NCI-H460 (cell line): Measurements from ENCODE around the gene KRTAP5-4. TPM values are rescaled to one million over a fixed set of nuclear protein-coding genes. Genes with fewer than 3 reads are reported as not detected.
"Not testable (repeated sequence)": the region's sequence is repeated elsewhere in the genome, so short reads cannot be mapped to it uniquely, and the experiment has no call there.

Experiments
- DNase-seq: peaks from one replicate; pipeline ENCODE4 v3.0.0-alpha.2; 2016; ENCODE audit warnings: low read depth; ENCODE audit errors: extremely low read depth
- total RNA-seq: library from RNA; depleted of rRNA; stranded (reverse); fragments of >200 nt; shearing (Covaris generic); gene quantifications from 2 replicates; pipeline ENCODE4 v1.2.3, GENCODE V29; 2014

KRTAP5-4 gene
- total RNA-seq, 1 experiment from 2014 or later = not detected

DNA sequence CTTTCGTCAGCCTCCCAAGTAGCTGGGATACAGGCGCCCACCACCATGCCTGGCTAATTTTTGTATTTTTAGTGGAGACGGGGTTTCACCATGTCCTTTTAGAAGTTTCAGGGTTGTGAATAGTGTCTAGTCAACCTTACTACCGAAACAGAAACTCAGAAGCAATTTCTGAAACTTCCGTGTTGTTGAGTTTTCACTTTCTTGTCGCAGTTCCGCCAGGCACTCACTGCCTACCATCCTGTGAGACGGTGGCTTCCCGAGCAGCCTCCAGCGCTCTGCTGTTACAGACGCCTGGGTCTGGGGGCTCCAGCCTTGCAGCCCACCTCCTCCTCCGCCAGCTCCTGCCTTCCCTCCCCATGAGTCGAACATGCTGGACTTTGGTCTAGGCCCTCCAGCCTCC, 16.0 kb downstream of the KRTAP5-4 start:
- not testable (repeated sequence) for DNase-seq

DNA sequence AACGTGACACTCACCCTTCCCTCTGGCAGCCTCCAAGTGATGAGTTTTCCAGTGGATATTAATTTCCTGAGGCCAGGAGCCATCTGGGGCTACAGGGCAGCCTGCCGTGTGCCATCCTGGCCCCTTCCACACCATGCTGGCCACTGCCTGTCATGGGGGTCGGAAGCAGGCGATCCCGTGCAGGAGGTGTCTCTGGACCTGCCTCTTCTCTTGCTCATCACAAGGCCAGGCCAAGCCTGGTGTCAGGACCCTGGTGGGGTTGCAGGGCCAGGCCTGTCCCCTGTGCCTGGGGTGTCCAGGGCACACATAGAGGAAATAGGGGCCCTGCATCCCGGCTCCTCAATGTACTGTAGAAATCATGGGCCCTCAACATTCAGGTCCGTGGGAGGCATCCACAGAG, 17.2 kb downstream of the KRTAP5-4 start:
- no peak for DNase-seq

DNA sequence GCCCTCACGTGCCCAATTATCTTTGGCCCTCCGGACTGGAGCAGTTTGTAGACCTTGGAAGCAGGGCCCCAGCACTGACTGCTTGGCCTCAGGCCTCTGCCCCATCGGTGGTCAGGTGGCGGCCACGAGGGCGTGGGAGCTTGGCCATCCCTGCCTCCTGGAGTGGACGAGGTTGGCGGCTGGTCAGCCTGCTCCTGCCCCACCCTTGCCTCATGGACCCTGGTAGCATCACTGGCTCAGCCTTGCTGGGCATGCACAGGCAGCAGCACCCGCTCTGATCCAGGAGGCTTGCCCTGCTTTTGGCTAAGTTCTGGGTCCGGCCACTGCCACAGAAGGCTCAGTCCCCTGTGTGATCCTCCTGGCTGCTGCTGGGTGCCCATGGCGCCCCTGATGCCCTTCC, 17.8 kb downstream of the KRTAP5-4 start:
- no peak for DNase-seq

DNA sequence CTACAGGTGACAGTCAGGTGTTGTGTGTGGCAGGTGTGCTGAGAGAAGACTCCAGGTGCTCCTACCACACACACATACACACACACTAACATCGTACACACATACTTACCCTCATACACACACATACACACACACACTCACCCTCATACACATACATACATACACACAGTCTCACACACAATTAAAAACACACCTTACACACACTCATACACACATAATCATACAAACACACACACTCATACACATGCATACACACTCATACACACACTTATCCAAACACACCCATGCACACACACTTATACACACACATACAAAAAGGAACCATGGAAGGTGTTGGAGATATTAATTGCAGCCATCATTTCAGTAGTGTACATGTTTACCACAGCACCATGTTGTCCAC, 18.3 kb downstream of the KRTAP5-4 start:
- no peak for DNase-seq

DNA sequence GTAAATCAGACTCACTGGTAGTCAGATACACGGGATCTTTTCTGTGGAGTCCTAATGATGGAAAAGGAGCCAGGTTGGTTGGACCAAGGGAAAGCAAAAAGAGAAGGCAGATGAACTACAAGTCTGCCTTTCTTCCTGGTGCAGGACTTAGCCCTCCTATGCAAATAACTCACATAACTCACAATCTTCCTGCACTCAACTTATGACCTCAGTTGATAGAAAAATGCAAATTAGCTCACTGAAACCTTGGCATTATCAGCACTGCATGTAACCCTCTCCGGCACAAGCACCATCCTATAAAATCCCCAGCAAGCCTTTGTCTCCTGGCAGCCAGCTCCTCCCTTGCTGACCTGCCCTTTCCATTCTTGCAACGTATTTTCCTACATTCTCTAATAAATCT, 20.3 kb downstream of the KRTAP5-4 start:
- not testable (repeated sequence) for DNase-seq

DNA sequence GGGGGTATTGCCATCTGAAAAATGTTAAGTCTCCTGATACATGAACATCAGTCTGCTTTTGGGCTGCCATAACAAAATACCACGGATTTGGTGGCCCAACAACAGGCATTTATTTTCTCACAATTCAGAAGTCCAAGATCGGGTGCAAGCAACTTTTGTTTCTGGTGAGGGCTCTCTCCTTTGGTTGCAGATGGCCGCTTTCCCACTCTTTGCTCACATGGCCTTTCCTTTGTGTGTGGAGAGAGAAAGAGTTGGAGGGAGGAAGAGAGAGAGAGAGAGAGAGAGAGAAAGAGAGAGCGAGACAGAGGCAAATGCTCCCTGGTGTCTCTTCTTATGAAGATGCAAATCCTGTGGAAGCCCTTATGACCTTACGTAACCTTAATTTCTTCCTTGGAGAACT, 21.3 kb downstream of the KRTAP5-4 start:
- no peak for DNase-seq

DNA sequence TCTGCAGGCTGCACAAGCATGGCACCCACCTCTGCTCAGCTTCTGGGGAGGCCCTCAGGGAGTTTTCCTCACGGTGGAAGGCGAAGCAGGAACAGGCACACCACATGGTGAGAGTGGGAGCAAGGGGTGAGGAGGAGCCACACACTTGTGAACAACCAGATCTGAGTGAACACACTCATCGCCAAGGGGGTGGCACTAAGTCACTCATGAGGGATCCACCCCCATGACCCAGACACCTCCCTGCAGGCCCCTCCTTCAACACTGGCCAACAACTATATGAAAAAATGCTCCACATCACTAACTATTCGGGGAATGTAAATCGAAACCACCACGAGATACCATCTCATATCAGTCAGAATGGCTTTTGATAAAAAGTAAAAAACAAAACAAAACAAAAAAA, 23.1 kb downstream of the KRTAP5-4 start:
- DNase-seq = no peak

DNA sequence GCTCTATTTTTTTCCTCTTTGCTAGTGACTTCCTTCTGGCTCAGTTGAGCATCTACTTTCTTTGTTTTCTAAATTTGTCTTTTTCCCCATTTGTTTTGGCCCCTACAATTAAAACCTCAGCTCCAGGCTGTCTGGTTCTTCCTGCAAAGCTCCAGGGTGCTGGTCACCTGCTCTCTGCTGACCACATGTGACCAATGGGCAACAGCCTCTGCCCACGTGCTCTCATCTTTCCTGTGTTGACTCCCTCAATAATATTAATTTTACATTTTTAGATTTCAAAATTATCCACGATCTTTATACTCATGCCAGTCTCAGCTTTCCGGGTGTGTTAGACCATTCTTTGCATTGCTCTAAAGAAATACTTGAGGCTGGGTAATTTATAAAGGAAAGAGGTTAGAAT, 23.5 kb downstream of the KRTAP5-4 start:
- DNase-seq = not testable (repeated sequence)

DNA sequence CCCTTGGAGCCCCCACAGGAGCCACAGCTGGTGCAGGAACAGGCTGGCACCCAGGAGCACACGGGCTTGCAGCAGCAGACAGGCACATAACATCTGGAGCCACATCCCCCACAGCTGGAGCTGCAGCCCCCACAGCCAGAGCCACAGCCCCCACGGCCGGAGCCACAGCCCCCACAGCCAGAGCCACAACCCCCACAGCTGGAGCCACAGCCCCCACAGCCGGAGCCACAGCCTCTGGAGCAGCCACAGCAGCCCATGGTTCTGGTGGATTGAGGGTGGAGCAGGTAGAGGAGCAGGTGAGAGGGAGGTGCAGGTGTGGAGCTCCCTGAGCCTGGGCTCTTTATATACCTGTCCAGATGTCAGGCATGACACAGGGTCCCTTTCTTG, 24.0 kb downstream of the KRTAP5-4 start, which contains the start of gene KRTAP5-2:
Gene KRTAP5-2 (minus strand): TSS at position 301 of the 387 bp plus-strand sequence. CDS start 44 bp downstream, at position 257.
- no peak for DNase-seq

DNA sequence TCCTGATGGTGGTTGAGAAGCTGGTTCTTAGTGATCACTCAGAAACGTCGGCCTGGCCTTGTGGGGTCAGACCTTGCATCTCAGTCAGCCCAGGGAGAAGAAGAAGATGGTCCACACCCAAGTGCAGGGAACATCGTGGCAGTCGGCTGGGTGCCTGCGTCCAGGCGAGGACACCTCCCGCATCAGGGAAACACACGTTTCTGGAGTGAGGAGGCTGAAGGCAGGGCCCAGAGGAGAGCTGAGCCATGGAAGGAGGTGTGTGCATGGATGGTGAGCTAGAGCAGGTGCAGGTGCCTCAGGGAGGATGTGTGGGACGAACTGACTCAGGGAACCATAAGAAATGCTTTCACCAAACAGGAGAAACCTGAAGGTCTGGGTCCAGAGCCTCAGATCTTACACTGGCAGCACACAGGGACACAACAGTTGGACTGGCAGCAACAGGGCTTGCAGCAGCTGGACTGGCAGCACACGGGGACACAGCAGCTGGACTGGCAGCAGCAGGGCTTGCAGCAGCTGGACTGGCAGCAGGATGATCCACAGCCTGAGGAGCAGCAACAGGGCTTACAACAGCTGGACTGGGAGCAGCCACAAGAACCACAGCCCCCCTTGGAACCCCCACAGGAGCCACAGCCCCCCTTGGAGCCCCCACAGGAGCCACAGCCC, 24.5 kb downstream of the KRTAP5-4 start:
- DNase-seq = no peak

DNA sequence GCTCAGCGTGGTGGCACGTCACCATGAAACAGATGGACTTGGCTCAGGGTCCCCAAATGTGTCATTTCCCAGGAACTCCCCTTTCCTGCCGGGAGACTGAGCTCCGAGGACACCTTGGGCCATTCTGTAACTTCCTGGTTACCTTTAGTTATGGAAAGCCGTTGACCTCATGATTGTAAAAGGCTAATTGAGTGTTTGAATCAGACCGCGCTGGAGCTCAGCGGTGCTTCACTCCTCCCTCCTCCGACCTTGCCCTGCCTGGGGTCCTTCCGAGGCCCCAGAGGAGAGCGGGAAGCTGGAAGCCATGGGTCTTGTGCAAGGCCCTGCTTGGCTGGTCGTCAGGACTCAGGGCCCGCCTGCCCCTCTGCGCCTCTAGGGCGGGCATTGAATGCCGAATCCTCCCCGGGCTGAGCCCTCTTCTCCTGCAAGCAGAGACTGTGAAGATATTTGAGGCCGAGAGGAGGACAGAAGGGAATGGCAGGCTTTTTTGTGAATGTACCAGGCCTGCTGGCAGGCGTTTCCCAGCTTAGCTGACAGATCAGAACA, 25.3 kb downstream of the KRTAP5-4 start:
- not testable (repeated sequence) for DNase-seq

DNA sequence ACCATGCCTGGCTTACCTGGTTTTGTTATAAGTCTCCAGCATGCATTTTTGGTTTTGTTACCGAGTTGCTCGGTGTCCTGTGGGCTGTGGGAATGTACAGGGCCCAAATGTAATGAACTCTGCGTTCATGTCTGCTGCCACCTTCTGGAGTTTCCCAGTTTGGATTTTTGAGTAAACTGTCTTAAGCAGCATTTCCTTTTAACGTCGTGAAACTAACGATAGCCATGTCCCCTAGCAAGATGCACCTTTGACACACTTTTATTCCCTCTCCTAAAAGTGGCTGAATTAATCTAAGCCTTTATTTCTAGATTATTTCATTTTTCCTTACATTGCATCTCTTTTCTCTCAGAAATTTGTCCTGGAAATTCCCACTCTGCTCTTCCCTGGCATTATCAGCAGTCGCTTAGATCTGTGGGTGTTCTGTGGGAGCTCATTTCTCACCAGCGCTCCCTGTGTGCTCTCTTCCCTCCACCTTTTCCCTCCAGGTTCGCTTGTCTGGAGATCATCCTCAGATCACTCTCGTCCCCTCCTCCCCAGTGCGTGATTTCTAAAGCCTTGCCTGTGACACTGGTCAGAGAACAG, 25.9 kb downstream of the KRTAP5-4 start:
- DNase-seq = not testable (repeated sequence)

DNA sequence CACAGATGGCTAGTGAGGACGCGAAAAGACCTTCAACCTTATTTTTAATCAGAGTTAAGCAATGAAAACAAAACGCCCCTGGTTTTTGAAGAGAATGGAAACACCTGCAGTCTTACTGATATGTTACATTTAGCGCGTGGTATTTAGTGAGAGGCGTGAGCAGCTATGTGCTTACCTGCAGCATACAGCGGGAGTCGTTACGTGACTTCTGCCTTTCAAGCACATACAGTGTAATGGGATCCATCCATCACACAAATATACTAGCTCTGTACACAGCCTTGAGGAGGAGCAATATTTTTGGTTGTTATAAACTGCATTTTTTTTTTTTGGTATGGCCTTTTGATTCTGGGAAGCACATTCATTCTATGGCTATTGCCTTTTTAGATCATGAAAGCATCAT, 29.3 kb downstream of the KRTAP5-4 start:
- no peak for DNase-seq

DNA sequence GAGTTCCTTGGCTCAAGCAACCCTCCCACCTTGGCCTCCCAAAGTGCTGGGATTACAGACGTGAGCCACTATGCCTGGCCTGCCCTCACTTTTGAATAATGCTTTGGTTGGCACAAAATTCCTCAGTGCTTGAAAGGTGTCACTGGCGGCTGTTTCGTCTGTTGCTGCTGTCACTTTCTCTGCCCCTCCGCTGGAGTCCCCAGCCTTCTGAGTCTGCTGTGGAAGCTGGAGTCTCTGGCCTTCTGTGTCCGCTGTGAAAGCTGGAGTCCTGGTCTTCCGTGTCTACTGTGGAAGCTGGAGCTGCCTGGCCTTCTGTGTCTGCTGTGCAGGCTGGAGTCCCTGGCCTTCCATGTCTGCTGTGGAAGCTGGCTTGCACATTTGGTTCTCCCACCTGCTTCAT, 31.9 kb downstream of the KRTAP5-4 start:
- DNase-seq = no peak

DNA sequence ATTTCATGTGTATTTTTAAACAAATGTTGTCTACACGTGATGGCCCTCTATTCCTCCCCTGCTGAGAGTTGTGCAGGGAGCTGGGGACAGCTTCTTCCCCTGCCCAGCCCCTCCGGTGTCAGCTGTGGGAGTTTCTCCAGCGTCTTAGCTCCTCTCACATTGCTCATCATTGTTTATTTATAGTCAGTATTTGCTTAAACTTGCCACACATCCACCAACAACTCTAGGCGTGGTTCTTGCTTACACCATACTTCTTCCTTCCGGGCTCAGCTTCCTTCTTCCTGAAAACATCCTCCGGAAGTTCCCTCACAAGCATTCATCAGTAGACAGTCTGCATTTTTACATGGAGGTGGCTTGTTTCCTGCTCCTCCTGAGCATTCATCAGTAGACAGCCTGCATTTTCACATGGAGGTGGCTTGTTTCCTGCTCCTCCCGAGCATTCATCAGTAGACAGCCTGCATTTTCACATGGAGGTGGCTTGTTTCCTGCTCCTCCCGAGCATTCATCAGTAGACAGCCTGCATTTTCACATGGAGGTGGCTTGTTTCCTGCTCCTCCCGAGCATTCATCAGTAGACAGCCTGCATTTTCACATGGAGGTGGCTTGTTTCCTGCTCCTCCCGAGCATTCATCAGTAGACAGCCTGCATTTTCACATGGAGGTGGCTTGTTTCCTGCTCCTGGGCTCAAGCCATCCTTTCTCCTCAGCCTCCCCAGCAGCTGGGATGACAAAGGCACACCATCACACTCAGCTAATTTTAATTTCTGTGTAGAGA, 32.6 kb downstream of the KRTAP5-4 start:
- DNase-seq = peak; percentile 77

DNA sequence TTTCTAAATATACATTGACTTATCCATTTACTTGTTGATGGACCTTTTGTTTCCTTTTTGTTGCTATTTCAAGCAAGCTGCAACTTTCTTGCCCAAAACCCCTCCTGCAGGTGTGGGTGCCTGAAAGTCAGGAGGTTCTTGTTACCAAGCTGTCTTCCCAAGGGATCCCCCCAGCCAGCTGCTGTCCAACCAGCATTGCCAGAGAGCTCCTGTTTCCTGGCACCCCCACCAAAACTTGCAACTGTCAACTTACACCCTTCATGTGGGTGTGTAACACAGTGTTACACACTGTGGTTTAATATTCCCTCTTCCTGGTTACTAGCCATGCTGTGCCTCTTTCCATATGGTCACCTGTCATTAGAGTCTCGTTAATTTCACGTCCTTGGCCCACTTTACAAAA, 35.2 kb downstream of the KRTAP5-4 start:
- DNase-seq = no peak

DNA sequence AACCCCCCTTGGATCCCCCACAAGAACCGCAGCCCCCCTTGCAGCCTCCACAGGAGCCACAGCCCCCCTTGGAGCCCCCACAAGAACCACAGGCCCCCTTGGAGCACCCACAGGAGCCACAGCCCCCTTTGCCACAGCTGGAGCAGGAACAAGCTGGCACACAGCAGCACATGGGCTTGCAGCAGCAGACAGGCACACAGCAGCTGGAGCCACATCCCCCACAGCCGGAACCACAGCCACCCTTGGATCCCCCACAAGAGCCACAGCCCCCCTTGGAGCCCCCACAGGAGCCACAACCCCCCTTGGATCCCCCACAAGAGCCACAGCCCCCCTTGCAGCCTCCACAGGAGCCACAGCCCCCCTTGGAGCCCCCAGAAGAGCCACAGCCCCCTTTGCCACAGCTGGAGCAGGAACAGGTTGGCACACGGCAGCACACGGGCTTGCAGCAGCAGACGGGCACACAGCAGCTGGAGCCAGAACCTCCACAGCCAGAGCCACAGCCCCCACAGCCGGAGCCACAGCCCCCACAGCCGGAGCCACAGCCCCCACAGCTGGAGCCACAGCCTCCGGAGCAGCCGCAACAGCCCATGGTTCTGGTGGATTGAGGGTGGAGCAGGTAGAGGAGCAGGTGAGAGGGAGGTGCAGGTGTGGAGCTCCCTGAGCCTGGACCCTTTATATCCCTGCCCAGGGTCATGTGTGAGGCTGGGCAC, 37.1 kb downstream of the KRTAP5-4 start, which contains the start of gene KRTAP5-1:
Gene KRTAP5-1 (minus strand): TSS at position 623 of the 710 bp plus-strand sequence. CDS start 34 bp downstream, at position 589.
- not testable (repeated sequence) for DNase-seq

DNA sequence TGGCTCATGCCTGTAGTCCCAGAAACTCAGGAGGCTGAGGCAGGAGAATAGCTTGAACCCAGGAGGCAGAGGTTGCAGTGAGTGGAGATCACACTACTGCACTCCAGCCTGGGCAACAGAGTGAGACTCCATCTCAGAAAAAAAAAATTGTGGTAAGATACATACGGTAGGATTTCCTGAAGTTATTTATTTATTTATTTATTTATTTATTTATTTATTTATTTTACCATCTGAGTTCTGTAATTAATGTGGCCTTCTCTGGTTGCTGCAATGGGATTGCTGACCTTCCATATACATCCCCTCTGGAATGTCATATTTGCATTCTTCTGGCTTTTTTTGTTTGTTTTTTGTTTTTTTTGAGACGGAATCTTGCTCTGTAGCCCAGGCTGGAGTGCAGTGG, 39.0 kb downstream of the KRTAP5-4 start:
- not testable (repeated sequence) for DNase-seq

DNA sequence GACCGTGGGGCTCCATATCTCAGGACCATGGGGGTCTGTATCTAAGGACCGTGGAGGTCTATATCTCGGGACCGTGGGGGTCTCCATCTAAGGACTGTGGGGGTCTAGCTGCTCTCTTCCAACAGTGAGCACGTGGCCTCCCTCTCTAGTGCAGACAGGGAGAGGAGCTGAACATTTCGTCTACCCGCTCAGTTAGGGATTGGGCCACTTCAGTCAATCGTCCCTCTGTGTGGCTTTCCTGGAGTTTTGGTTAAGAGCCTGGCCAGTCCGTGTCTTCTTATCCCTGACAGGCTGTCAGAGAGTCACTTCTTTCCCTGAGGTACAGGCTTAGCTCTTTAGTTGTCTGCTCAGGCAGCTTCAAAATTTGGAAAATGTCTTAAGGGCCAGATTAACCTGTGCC, 40.0 kb downstream of the KRTAP5-4 start:
- no peak for DNase-seq

DNA sequence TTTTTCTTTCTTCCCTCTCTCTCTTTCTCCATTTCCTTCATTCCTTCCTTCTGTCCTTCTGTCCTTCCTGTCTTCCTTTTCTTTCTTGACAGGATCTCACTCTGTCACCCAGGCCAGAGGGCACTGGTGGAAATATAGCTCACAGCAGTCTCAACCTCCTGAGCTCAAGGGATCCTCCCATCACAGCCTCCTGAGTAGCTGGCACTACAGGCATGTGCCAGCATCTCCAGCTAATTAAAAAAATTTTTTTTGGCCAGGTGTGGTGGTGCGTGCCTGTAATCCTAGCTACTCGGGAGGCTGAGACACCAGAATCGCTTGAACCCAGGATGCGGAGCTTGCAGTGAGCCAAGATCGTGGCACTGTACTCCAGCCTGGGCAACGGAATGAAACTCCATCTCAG, 45.1 kb downstream of the KRTAP5-4 start:
- DNase-seq = no peak

DNA sequence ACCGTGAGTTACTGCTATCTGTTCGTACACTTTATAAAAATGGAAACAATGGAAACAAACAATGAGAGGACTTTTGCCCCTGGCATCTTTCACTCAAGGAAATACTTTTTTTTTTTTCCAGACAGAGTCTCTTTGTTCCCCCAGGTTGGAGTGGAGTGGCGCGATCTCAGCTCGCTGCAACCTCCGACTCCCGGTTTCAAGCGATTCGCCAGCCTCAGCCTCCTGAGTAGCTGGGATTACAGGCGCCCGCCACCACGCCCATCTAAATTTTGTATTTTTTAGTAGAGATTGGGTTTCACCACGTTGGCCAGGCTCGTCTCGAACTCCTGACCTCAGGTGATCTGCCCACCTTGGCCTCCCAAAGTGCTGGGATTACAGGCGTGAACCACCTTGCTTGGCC, 46.2 kb downstream of the KRTAP5-4 start:
- DNase-seq = not testable (repeated sequence)
